Bronchial epithelial cell (primary cell): ENCODE results near the gene VWDE. TPM values are rescaled to one million over a fixed set of nuclear protein-coding genes. Genes with fewer than 3 reads are reported as not detected.

Experiments
- DNase-seq: peaks from one replicate; pipeline ENCODE4 v3.0.0-alpha.2; 2010; ENCODE audit warnings: low read depth
- FAIRE-seq: peaks from 2 replicates; lab custom pipeline; 2011; peaks lifted over from hg19 to GRCh38; lab: Jason Lieb, UNC
- H3K27me3 ChIP-seq: 2 replicates; pipeline ENCODE4 v1.5.1; 2011; ENCODE audit warnings: low read length; ENCODE audit not compliant: control insufficient read depth, insufficient read depth
- H3K36me3 ChIP-seq: 2 replicates; pipeline ENCODE4 v1.5.1; 2011; ENCODE audit warnings: low read length; ENCODE audit not compliant: control insufficient read depth, insufficient read depth
- H3K4me3 ChIP-seq: 2 replicates; pipeline ENCODE4 v1.5.1; 2011; ENCODE audit warnings: mild to moderate bottlenecking, low read depth, low read length, control low read depth
- total RNA-seq: library from RNA; depleted of rRNA; stranded (reverse); fragments of >200 nt; gene quantifications from 2 replicates; pipeline ENCODE4 v1.2.1, GENCODE V29; 2014
- TF ChIP-seq, protein P1 (sequence below): IDR thresholded peaks from 2 replicates; pipeline ENCODE4 v1.5.1; 2011; ENCODE audit warnings: mild to moderate bottlenecking, moderate library complexity, low read length, control low read depth, inconsistent platforms; ENCODE audit not compliant: insufficient read depth, severe bottlenecking

The VWDE gene
- total RNA-seq, 1 donor from 2014 or later: 1.1 TPM

GRCh38 chr7:12378389-12378788, 25.3 kb downstream of the VWDE start:
- no peaks in the 10 kb centered on the region for H3K27me3 ChIP-seq
- TF ChIP-seq, protein P1, sequence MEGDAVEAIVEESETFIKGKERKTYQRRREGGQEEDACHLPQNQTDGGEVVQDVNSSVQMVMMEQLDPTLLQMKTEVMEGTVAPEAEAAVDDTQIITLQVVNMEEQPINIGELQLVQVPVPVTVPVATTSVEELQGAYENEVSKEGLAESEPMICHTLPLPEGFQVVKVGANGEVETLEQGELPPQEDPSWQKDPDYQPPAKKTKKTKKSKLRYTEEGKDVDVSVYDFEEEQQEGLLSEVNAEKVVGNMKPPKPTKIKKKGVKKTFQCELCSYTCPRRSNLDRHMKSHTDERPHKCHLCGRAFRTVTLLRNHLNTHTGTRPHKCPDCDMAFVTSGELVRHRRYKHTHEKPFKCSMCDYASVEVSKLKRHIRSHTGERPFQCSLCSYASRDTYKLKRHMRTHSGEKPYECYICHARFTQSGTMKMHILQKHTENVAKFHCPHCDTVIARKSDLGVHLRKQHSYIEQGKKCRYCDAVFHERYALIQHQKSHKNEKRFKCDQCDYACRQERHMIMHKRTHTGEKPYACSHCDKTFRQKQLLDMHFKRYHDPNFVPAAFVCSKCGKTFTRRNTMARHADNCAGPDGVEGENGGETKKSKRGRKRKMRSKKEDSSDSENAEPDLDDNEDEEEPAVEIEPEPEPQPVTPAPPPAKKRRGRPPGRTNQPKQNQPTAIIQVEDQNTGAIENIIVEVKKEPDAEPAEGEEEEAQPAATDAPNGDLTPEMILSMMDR: no peak
- DNase-seq (no peak), FAIRE-seq (no peak)
- H3K36me3 ChIP-seq: no peaks in the 10 kb centered on the region
- H3K4me3 ChIP-seq: no peak overlapping the region

- H3K36me3 ChIP-seq: no peaks in the 10 kb centered on the region
- no peak overlapping the region for H3K4me3 ChIP-seq
- no peak for FAIRE-seq
- DNase-seq: no peak
- TF ChIP-seq, protein P1: no peak
- no peaks in the 10 kb centered on the region for H3K27me3 ChIP-seq
Observed at GRCh38 chr7:12377406-12377805, 26.3 kb downstream of the VWDE start.

- TF ChIP-seq, protein P1: no peak
- Histone ChIP-seq H3K4me3 (no peak overlapping the region), H3K36me3 (no peaks in the 10 kb centered on the region), H3K27me3 (no peaks in the 10 kb centered on the region)
- FAIRE-seq (no peak), DNase-seq (no peak)
Observed at GRCh38 chr7:12373580-12374263, 29.9 kb downstream of the VWDE start.

DNA sequence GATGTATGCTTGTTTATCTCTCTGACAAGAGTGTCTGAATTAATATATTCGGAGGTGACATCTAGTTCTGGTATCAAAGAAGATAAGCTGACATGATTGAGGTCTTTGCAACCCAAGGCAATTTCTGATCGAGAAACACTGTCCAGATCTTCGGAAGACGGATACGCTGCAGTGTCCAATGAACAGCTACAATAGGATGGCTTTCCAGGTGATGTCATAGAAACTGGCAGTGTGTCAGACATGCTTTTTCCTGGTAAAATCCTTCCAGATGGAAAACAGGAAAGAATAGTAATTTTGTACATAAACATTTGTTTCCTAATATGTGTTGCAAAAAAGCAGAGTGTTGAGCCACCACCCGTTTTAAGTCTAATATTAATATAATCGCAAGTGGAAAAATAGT, 33.4 kb downstream of the VWDE start:
- H3K4me3 ChIP-seq: no peak overlapping the region
- TF ChIP-seq, protein P1: no peak
- DNase-seq: no peak
- no peaks in the 10 kb centered on the region for H3K27me3 ChIP-seq
- FAIRE-seq: no peak
- H3K36me3 ChIP-seq: no peaks in the 10 kb centered on the region

GRCh38 chr7:12369756-12370155, 33.9 kb downstream of the VWDE start:
- DNase-seq (no peak), FAIRE-seq (peak; percentile 52)
- Histone ChIP-seq H3K4me3 (no peak overlapping the region), H3K36me3 (no peaks in the 10 kb centered on the region), H3K27me3 (no peaks in the 10 kb centered on the region)
- TF ChIP-seq, protein P1: no peak

- no peak for DNase-seq
- Histone ChIP-seq H3K36me3 (no peaks in the 10 kb centered on the region), H3K4me3 (no peak overlapping the region), H3K27me3 (no peaks in the 10 kb centered on the region)
- no peak for FAIRE-seq
- TF ChIP-seq, protein P1: no peak
Observed at GRCh38 chr7:12369072-12369471, 34.6 kb downstream of the VWDE start.
